Lower leg skin (tissue), 4 donors: Measurements from ENCODE around the gene LRRTM3. TPM values are rescaled to one million over a fixed set of nuclear protein-coding genes. Genes with fewer than 3 reads are reported as not detected.

Experiments used
- DNase-seq, 2 donors: peaks; one replicate each; pipeline ENCODE4 v3.0.0-alpha.2; 2019; ENCODE audit warnings: low spot score in 2 of 2
- H3K4me3 ChIP-seq: fragments of 200-600 bp; sonication (generic); 2 replicates; pipeline ENCODE4 v1.5.1; 2017; ENCODE audit warnings: mild to moderate bottlenecking, low read depth; ENCODE audit not compliant: poor library complexity, severe bottlenecking
- POLR2A ChIP-seq, 2 donors: fragments of 450-650 bp; IDR thresholded peaks; one replicate each; pipeline ENCODE4 v1.6.1; 2016 to 2017; ENCODE audit warnings: antibody characterized with exemption in 2 of 2, mild to moderate bottlenecking in 1 of 2, moderate library complexity in 1 of 2
- WGBS, 2 donors: methylation state at CpG; one replicate each; pipeline ENCODE4 v1.1.5; 2018; 5-methylcytosine and 5-hydroxymethylcytosine counted together
- intact Hi-C: fragments of 100-400 bp; cut with DNase I; formaldehyde crosslinking; loops from one replicate; pipeline ENCODE4 v1.15.0; 2023; ENCODE audit warnings: low total_unique reads
- total RNA-seq, 4 donors: library from RNA; depleted of rRNA; stranded (reverse); fragments of >200 nt; gene quantifications; one replicate each; pipeline ENCODE4 v1.1.0, GENCODE V29; 2016
- TF ChIP-seq, protein P1 (sequence below), 3 donors: fragments of 450-650 bp; IDR thresholded peaks; one replicate each; pipeline ENCODE4 v1.5.1; 2016; ENCODE audit warnings: antibody characterized with exemption in 3 of 3, mild to moderate bottlenecking in 3 of 3, moderate library complexity in 2 of 3

The LRRTM3 gene
- total RNA-seq, 4 donors from 2014 or later = not detected

DNA sequence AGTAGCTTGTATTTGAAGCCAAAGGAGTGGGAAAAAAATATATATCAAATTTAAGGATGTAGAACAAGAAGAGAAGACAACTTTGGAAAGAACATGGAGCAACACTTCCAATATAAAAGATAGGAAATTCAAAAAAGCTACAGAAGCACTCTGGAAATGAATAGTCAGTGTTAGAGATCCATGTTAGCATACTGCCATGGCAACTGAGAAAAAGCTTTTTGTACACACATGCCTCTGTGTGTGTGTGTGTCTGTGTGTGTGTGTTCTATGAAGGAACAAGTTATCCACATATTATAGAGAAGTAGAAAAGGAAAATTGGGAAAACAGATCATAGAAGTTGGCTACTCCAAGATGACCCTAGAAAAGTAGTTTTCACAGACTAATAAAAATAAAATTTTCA, 96.3 kb downstream of the LRRTM3 start:
- TF ChIP-seq POLR2A (IDR thresholded peaks at IDR 0.05) = no peak
- TF ChIP-seq, protein P1, sequence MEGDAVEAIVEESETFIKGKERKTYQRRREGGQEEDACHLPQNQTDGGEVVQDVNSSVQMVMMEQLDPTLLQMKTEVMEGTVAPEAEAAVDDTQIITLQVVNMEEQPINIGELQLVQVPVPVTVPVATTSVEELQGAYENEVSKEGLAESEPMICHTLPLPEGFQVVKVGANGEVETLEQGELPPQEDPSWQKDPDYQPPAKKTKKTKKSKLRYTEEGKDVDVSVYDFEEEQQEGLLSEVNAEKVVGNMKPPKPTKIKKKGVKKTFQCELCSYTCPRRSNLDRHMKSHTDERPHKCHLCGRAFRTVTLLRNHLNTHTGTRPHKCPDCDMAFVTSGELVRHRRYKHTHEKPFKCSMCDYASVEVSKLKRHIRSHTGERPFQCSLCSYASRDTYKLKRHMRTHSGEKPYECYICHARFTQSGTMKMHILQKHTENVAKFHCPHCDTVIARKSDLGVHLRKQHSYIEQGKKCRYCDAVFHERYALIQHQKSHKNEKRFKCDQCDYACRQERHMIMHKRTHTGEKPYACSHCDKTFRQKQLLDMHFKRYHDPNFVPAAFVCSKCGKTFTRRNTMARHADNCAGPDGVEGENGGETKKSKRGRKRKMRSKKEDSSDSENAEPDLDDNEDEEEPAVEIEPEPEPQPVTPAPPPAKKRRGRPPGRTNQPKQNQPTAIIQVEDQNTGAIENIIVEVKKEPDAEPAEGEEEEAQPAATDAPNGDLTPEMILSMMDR (IDR thresholded peaks at IDR 0.05) = no peak

DNA sequence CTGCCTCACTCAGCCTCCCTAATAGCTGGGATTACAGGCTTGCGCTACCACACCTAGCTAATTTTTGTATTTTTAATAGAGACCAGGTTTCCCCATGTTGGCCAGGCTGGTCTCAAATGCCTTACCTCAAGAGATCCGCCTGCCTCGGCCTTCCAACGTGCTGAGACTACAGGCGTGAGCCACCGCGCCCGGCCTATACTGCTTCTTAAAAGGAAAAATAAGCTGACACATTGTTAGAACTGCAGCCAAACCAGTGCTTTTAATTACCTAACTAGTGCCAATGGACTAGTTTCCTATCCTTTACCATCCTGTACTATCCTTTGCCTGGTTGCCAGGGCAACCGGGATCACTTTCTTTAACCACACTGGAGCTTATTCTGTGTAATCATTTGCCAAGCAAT, 108.0 kb downstream of the LRRTM3 start:
- WGBS, 2 donors = 58 to 94% methylated on average over 9 of the region's 9 CpGs
- DNase-seq = peak in 1 of 2 donors; percentile 53
- intact Hi-C loops = no loop called here
- TF ChIP-seq, protein P1 (IDR thresholded peaks at IDR 0.05) = no peak
- no peak for TF ChIP-seq POLR2A (IDR thresholded peaks at IDR 0.05)
- no peak overlapping the region for H3K4me3 ChIP-seq

More for the DNA sequence above, 96.3 kb downstream of the LRRTM3 start:
- intact Hi-C loops = no loop called here
- H3K4me3 ChIP-seq = no peak overlapping the region
- no peak for DNase-seq

DNA sequence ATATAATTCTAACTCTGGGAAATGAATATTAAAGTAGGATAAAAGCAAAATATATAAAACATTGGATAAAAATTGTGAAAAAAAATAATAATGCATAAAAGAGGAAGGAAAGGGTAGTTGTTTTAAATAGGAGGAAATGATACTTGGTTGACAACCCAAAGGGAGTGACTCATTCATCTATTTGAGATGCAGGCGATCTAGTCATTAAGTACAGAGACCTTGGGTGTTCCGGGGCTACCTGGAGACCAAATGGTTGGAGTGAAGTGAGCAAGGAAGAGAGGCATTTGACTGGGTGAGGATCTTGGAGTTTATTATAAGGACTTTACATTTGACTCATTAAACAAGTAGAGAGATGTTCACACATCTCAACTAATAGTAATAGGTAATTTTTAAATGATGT, 111.0 kb downstream of the LRRTM3 start:
- TF ChIP-seq, protein P1 (IDR thresholded peaks at IDR 0.05) = no peak
- no peak for TF ChIP-seq POLR2A (IDR thresholded peaks at IDR 0.05)
- intact Hi-C loops = no loop called here
- H3K4me3 ChIP-seq = no peak overlapping the region
- 59 to 85% methylated on average over 2 of the region's 2 CpGs for WGBS, 2 donors
- DNase-seq = no peak

DNA sequence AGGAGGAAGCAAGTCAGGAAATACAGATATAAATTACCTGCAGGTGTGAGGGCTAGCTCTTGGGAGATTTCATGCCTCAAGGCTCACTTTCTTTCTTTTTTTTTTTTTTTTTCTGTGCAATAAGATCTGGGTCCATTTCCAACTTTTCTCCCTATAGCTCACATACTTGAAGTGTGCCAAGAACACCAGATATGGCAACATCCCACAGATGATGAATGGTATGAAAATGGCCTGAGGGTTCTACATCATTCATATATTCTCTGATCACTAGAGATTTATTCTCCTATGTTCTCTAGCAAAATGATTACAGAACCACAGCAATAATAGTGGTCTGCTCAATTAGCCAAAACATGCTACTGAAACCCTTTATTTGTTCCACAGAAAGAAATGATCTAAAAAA, 117.2 kb downstream of the LRRTM3 start:
- no peak overlapping the region for H3K4me3 ChIP-seq
- intact Hi-C loops = no loop called here
- no peak for DNase-seq
- TF ChIP-seq, protein P1 (IDR thresholded peaks at IDR 0.05) = no peak
- TF ChIP-seq POLR2A (IDR thresholded peaks at IDR 0.05) = no peak

DNA sequence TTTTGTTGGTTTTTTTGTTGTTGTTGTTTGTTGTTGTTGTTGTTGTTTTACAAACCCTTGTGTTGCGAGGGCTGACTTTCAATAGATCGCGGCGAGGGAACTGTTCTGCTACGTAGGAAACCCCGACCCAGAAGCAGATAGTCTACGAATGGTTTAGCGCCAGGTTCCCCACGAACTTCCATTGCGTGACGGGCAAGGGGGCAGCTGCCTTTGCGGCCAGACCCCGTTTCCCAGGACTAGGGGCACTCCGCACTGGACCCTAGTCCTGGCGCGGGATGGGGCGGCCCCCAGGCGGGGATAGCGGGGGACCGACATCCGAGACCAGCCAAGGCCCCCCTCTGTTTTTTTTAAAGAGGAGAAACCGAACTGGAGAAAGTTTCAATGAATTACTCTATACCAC, 119.6 kb downstream of the LRRTM3 start:
- no peak overlapping the region for H3K4me3 ChIP-seq
- DNase-seq = no peak
- intact Hi-C loops = no loop called here
- 96 to 97% methylated on average over 22 of the region's 22 CpGs for WGBS, 2 donors
- TF ChIP-seq, protein P1 (IDR thresholded peaks at IDR 0.05) = no peak
- no peak for TF ChIP-seq POLR2A (IDR thresholded peaks at IDR 0.05)

DNA sequence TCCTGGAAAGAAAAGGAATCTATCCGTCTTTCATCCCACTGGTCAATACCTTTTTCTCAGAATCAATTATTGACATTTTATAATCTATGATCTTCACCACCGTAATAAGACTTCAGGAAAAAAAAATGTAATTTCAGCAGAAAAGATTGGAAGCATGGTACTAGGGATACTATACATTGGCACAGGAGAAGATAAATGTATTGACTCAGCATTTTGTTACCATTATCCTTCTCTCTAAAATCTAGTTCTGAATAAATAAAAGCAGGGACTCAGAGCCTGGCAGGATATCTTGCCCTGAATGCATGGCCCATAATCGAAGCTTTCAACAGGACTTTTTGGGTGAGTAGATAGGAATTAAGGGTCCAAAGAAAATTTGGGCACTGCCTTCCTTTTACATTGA, 120.7 kb downstream of the LRRTM3 start:
- intact Hi-C loops = no loop called here
- WGBS, 2 donors = 88 to 91% methylated on average over 3 of the region's 3 CpGs
- DNase-seq = no peak
- H3K4me3 ChIP-seq = no peak overlapping the region
- TF ChIP-seq, protein P1 (IDR thresholded peaks at IDR 0.05) = no peak
- no peak for TF ChIP-seq POLR2A (IDR thresholded peaks at IDR 0.05)
